ENCODE data around the gene SLC35F4.
A peak's percentile ranks its signal among the peaks of the same experiment; 100 is the strongest.

The SLC35F4 gene

DNA sequence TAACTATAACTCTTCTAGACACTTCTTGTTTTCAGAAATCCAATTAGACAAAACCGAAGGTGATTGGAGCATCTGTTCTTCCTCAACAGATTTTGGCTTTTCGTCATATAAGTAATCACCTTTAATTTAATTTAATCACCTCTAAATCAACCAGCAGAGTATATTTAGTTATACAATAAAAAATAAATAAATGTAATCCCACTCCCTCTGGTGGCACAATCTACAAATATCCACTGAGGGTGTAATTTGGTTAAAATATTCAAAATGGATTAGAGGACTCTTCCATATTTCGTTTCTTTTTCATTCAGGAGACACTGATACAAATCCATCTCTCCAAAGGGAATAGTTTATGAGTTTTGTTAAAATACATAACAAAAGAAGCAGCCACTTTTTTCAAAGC, 18.3 kb upstream of the SLC35F4 start:
- DNase-seq (ENCODE audit: low read depth, low spot score), result no peak
- ChIA-PET CTCF (interaction anchor here (0.8 to 5.8 kb wide), 5 partner anchors 10 to 397 kb away, joined by 3 to 28 read pairs (median 3); no protein-coding TSS in a partner anchor), POLR2A (no interaction called here)
- TF ChIP-seq, protein P1, sequence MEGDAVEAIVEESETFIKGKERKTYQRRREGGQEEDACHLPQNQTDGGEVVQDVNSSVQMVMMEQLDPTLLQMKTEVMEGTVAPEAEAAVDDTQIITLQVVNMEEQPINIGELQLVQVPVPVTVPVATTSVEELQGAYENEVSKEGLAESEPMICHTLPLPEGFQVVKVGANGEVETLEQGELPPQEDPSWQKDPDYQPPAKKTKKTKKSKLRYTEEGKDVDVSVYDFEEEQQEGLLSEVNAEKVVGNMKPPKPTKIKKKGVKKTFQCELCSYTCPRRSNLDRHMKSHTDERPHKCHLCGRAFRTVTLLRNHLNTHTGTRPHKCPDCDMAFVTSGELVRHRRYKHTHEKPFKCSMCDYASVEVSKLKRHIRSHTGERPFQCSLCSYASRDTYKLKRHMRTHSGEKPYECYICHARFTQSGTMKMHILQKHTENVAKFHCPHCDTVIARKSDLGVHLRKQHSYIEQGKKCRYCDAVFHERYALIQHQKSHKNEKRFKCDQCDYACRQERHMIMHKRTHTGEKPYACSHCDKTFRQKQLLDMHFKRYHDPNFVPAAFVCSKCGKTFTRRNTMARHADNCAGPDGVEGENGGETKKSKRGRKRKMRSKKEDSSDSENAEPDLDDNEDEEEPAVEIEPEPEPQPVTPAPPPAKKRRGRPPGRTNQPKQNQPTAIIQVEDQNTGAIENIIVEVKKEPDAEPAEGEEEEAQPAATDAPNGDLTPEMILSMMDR (IDR thresholded peaks at IDR 0.05; ENCODE audit: insufficient read depth, low read length, missing control alignments), result no peak
- H3K4me3 ChIP-seq (ENCODE audit: low read depth, low read length), result no peak overlapping the region

DNA sequence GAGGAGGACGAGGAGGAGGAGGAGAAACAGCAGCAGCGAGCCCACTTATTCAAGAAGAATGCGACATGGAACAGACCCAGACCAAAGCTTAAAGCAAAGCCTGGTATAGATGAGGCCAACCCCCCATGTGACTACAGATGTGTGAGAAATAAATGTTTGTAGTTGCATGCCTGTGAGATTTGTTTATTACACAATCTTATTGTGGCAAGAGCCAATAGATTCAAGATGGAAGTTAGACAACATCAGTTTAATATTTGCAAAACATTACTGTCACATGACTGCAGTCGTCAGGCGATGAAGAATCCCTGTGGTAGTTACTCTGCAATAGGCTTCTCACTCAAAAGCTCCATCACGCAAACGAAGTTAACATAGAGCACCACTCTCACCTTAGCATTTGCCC, 17.2 kb upstream of the SLC35F4 start:
- CTCF ChIA-PET, result interaction anchor here (1.3 to 5.8 kb wide), 4 partner anchors 11 to 193 kb away, joined by 3 to 28 read pairs (median 5); no protein-coding TSS in a partner anchor
- POLR2A ChIA-PET, result no interaction called here
- TF ChIP-seq, protein P1 (IDR thresholded peaks at IDR 0.05; ENCODE audit: insufficient read depth, low read length, missing control alignments), result no peak
- H3K4me3 ChIP-seq (ENCODE audit: low read depth, low read length), result no peak overlapping the region
- DNase-seq (ENCODE audit: low read depth, low spot score), result no peak

DNA sequence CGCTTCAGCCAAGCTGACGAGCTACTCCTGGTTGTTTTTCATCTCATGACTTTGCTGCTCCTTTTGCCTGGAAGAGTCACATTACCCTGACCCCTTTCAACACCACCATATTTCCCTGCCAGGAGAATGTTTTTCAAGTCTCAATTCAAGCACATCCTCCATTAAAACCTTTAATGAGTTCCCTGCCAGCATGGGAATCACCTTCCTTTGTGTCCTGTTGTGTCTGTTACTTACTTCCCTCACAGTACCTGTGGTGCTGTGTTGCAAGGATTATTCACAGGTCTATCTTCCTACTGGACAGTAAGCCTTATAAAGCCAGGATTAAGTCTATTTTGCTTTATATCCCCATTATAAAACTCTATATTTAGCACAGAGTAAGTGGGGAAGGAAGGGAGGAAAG, 13.6 kb upstream of the SLC35F4 start:
- no peak overlapping the region for H3K4me3 ChIP-seq (ENCODE audit: low read depth, low read length)
- DNase-seq (ENCODE audit: low read depth, low spot score), result no peak
- TF ChIP-seq, protein P1 (IDR thresholded peaks at IDR 0.05; ENCODE audit: insufficient read depth, low read length, missing control alignments), result no peak
- CTCF ChIA-PET, result no interaction called here
- POLR2A ChIA-PET, result no interaction called here

DNA sequence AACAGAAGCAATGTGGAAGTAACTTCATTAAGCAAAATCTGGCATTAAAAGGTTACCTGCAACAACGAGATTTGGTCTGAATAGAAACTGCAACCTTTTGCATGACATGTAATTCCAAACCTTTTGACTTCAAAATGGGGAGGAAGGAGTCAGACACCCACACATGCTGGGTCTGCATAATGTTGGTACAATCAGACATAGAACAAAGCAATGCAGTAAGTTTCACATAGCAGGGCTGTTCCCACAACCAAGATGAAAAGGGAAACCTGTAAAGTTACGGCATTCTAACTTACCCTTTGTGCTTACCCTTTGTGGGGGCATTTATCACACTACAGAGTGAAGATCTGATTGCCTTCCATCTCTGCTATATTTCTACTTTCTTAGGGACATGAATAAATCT, 10.1 kb upstream of the SLC35F4 start:
- CTCF ChIA-PET, result no interaction called here
- POLR2A ChIA-PET, result no interaction called here
- TF ChIP-seq, protein P1 (IDR thresholded peaks at IDR 0.05; ENCODE audit: insufficient read depth, low read length, missing control alignments), result no peak

DNA sequence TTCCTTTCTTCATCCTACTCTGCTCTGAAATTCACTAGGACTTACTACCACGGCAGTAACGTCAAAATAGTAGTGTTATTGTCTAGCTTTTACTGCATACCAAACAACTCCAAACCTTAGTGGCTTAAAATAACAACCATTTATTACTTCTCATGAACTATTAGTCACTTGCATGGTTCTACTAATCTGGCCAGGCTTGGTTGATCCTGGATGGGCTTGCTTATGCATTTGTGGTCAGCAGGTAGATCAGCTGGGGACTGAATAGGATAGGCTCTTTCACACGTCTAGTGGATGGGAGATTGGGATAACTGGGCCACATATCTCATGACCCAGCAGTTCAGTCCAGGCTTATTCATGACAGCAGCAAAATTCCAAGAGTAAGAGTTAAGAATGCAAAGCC, 9.4 kb upstream of the SLC35F4 start:
- DNase-seq (ENCODE audit: low read depth, low spot score), result no peak
- POLR2A ChIA-PET, result no interaction called here
- H3K4me3 ChIP-seq (ENCODE audit: low read depth, low read length), result no peak overlapping the region
- CTCF ChIA-PET, result no interaction called here
- TF ChIP-seq, protein P1 (IDR thresholded peaks at IDR 0.05; ENCODE audit: insufficient read depth, low read length, missing control alignments), result no peak

More for the DNA sequence above, 10.1 kb upstream of the SLC35F4 start:
- H3K4me3 ChIP-seq (ENCODE audit: low read depth, low read length), result no peak overlapping the region
- no peak for DNase-seq (ENCODE audit: low read depth, low spot score)

- CTCF ChIA-PET, result interaction anchor here (0.6 to 3.8 kb wide), 20 partner anchors 11 to 384 kb away, joined by 3 to 106 read pairs (median 5); no protein-coding TSS in a partner anchor
These were observed 5.7 kb upstream of the SLC35F4 start for GRCh38 chr14:57871459-57872080.

More at GRCh38 chr14:57871459-57872080, 5.7 kb upstream of the SLC35F4 start:
- POLR2A ChIA-PET, result no interaction called here
- H3K4me3 ChIP-seq (ENCODE audit: low read depth, low read length), result no peak overlapping the region
- TF ChIP-seq, protein P1 (IDR thresholded peaks at IDR 0.05; ENCODE audit: insufficient read depth, low read length, missing control alignments), result peak; percentile 79
- no peak for DNase-seq (ENCODE audit: low read depth, low spot score)

Measured in AG04449 (cell line).